IPS DF 4.7 (cell line): Measurements from ENCODE around the gene HID1.
"Not testable (repeated sequence)": the region's sequence is repeated elsewhere in the genome, so short reads cannot be mapped to it uniquely, and the experiment has no call there.

Experiments used
- DNase-seq: peaks from one replicate; pipeline ENCODE4 v3.0.0-alpha.2; 2013; ENCODE audit warnings: low spot score; ENCODE audit errors: extremely low read depth

The HID1 gene, protein sequence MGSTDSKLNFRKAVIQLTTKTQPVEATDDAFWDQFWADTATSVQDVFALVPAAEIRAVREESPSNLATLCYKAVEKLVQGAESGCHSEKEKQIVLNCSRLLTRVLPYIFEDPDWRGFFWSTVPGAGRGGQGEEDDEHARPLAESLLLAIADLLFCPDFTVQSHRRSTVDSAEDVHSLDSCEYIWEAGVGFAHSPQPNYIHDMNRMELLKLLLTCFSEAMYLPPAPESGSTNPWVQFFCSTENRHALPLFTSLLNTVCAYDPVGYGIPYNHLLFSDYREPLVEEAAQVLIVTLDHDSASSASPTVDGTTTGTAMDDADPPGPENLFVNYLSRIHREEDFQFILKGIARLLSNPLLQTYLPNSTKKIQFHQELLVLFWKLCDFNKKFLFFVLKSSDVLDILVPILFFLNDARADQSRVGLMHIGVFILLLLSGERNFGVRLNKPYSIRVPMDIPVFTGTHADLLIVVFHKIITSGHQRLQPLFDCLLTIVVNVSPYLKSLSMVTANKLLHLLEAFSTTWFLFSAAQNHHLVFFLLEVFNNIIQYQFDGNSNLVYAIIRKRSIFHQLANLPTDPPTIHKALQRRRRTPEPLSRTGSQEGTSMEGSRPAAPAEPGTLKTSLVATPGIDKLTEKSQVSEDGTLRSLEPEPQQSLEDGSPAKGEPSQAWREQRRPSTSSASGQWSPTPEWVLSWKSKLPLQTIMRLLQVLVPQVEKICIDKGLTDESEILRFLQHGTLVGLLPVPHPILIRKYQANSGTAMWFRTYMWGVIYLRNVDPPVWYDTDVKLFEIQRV

DNA sequence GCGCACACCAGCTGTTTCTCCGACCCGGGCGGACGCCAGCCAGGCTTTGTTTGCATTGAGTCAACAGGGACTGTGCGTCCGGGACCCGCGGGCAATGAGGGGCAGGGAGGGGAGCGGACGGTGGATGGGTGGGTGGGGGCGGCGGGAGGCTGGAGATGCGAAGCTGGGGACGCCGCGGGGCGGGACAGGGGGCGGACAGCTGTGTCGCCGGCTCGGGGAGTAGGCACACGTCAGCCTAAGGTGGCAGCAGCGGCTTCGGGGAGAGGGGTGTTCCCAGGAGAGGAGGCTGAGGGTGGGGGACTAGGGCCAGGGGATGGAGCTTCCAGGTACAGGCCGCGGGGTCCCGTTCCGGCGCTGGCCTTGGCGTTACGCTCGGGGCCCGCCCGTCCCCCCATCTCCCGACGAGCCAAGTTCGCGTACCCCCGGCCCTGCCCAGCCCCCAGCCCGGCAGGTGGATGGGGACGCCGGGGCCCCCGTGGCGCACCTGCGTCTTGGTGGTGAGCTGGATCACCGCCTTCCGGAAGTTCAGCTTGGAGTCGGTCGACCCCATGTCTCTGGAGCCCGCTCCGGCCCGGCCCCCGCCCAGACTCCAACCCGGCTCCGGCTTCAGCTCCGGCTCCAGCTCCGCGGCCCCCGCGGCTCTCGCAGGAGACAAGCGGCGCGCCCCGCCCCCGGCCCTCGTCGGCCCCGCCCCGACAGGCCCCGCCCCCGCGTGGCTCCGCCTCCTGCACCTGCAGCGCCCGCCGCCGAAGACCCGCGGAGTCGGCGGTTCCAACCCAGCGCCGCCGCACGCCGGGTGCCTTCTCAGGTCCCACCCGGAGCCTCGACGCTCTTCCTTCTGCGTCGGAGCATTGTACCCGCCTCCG, at the start of gene HID1:
Gene HID1, minus strand, starts transcription at position 653 of the 866 bp plus-strand sequence. Its CDS starts 103 bp downstream, at position 550.
- DNase-seq = no peak

DNA sequence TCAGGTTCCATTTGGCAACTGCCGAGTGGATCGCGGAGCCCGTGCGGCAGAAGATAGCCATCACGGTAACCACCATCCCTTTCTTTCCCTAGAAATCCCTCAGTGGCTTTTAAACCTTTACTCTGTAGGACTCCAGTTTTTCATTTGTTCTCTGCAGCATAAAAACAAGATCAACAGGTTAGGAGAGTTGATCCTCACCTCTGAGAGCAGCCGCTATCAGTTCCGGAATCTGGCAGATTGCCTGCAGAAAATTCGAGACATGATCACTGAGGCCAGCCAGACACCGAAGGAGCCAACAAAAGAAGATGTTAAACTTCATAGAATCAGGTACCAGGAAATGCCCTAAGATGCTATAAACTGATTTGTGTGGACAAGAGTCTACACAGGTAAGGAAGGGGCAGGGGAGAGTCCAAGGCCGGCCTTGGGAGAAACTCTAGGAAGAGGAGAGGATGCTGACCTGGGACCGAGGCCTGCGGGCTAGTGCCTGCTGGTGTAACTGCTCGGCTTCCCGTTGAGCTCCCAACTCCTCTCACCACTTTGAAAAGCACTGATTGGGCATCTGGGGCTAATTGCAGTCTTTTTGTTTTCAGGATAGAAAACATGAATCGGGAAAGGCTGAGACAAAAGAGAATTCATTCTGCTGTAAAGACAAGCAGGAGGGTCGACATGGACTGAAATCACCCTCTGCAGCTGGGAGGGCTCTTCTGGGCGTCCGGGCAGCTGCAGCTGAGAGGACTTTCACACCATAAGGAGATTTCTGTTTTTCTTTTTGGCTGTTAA, 48.0 kb upstream of the HID1 start:
- no peak for DNase-seq

DNA sequence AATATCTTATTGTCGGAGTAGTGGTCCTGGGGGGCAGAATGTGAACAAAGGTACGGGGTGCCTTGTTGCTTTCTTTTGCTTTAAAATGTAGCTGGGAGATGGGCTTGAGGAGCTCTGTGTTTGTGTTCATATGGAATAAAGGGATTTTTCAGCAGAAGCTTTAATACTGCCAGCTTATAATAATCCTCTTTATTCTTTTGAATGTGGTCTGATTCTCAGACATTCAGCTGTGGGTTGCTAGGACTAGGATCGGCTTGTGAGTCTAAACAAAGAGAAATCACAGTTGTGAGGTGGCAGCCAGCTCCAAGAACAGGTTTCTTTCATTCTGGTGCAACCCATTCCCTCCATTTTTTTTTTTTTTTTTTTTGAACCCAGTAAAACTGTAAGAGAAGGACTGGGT, 47.2 kb upstream of the HID1 start:
- DNase-seq = no peak

DNA sequence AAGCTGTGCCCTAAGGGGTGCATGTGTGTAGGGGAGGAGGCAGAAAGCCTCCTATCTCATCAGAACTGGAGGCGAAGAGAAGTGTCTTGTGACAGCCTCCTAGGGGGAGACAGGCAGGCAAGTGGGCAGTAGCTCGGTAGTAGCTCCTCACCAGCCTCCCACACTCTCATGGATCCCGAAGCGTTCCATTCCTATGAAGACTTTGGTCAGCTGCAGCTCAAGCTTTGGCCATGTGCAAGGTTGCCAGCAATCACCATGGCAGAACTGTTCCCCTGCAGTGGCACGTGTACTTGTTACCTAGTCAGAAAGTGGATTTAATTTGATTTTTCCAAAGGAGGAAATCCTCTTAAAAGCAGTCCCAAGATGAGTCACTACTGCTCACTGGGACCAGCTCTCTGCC, 46.6 kb upstream of the HID1 start:
- no peak for DNase-seq

DNA sequence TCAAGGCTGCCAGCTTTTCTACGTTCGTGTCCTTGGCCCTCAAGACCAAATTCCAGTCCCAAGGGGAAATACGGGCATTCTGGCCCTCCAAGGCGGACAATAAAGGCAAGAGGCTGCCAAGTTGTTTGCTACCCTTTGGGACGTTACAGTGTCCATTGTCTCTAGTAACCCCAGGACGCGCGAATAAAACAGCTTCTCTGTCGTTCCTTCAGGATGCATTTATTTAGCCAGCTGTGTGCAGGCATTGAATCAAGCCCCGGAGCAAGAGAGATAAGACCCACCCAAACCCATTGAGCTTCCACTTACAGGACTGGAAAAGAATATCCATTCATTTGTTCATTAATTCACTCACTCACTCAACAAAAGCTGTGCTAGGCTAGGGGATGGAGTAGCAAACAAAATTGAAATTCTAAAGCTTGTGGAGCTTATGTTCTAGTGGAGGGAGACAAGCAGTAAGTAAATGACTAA, 40.6 kb upstream of the HID1 start:
- DNase-seq = no peak

DNA sequence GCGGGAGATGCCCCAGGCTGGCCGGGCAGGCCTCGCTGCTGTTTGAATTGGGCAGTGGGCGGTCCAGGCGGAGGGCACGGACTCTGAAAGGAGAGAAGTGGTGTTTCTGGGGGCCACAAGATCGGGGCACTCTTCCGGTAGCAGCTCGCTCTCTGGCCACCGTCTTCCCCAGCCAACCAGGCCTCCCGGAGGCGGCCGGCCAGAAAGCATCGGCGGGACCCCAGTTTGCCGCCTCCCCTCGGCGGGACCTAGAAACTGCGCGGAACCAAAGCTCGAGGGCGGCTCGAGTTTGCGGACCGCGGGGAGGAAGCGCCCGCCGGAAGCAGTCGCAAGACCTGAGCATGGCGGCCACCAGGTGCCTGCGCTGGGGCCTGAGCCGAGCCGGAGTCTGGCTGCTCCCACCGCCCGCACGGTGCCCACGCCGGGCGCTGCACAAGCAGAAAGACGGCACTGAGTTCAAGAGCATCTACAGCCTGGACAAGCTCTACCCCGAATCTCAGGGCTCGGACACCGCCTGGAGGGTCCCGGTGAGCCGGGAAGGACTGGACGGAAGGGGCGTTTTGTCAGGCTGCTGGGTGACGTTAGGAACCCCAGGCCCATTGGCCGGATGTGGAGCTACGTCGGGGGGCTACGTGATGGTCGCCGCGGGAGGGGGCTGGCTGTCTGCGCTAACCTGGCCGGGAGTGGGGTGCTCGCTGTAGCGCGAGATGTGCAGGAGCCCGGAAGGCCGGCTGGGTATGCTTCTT, 40.0 kb upstream of the HID1 start, which contains the start of gene MRPL58:
Gene MRPL58, plus strand, starts transcription at position 325 of the 746 bp plus-strand sequence. Its CDS starts 17 bp downstream, at position 342.
- no peak for DNase-seq

DNA sequence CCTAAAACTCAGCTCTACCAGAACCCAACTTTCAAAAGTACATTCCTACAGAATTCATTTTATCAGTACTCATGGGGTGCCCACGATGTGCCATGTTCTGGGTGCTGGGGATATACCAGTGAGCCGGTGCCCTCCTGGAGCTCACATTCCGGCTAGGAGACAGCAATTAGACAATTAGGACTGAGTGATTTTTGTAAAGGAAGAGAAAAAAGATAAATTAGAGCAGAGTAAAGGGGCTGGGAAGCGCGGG, 39.5 kb upstream of the HID1 start:
- DNase-seq = no peak

DNA sequence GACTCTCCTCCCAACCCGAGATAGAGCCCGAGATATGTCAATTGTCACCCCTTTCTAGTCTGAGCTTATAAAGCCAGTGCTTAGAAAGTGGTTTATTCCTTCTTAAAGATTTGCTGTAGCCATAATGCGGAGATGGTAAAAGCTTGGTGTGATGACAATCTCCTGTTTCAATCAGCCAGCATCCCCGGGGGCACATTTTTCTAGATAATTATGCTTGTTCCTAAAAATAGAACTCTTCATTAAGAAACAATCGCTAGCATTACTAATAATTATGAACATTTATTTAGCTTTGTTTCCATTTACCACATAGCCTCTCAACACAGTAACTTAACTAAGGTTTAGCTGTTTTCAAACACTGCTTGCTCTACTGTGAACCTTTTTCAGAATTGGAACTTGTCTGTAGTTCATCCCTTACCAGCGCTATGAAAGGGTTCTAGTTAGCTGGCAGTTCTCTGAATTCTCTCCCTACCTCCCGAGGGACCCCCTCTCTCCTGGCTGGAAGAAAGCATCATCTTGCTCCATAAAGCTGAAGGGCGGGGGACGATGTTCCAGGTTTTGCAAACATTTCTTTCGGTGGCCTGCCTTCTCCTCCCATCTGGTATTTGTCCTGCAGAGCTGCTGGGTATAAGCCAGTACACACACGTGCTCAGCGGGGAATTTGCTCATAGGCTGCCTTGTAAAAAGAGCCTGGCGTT, 39.0 kb upstream of the HID1 start:
- DNase-seq = no peak

DNA sequence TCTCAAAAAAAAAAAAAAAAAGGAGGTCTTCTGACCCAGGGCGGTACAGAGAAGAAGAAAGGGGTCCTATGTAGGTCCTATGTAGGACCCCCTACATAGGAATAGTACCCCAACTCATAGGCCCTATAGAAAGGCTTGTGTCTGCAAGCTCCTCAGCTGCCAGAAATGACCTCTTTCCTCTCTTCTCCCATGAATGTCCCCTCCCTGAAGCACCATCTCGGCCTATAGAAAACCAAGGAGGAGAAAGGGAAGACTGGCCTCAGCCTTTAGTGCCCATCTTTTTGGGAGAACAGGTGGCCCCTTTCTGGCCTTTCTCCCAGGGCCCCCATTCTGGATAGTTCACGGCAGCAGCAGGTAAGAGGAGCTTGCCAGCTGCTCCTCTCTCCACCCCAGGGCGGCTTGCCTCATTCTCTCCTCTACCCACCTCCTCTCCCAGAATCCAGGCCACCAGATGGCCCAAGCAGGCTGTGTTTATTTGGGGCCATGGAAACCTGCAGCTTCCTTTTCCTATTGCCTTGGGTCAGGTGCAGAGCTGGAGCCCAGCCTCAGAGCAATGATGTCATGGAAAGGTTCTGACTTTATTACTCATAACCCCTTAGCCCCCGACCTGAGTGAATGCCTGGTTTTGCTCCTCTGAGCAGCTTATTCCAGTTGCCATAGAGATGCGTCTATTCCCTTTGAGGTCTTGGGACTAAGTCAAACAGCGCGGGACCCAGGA, 38.3 kb upstream of the HID1 start:
- DNase-seq = no peak

DNA sequence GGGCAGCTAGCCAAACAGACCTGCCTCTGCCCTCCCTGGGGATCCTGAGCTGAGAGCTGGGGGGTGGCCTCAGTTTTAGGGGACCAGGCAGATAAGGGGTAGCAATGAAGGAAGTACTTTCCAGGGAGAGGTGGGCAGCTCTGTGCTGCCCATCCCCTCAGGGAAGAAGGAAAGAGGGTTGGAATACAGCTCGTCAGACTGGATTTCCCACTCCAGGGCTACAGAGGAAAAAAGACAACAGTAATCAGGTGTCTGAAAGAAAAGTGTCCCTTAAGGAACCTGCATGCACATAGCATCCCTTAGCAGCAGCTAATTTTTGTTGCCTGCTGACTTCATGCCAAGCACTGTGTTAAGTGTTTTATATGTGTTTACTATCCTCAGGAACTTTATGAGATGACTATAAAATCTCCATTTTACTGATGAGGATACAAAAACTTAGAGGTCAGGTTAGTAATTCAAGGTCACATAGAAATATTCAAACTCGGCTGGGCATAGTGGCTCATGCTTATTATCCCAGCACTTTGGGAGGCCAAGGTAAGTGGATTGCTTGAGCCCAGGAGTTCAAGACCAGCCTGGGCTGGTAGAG, 36.7 kb upstream of the HID1 start:
- DNase-seq = no peak

DNA sequence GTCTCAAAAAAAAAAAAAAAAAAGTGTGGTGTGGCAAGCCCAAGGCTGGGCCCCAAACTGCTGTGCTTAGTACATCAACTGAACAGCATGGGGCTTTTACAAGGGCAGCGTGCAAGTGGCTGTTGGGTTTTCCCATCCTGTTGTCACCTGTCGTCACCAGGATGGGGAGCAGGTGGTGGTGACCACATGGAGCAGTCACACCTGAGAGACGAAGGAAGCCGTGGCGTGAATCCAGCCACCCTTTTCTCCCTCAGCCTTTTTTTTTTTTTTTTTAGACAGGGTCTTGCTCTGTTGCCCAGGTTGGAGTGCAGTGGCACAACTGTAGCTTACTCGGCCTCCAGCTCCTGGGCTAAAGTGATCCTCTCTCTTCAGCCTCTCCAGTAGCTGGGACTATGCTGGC, 35.8 kb upstream of the HID1 start:
- no peak for DNase-seq

DNA sequence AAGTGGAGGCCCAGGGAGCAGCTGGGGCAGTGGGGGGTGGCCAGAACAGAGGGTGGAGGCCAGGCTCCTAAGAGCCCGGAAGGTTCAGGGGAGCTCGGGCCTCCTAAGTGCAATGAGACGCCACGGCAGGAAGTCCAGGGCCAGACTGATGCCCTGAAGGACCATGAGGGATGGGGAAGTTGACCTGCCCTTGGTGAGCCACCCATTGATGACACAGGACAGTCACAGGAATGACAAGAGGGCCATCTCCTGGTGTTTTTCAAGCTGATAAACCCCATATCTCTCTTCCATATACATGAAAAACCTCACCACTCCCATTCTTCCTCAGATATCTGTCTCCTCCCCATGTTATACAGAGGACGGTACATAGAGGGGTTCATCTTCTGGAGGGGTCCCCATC, 34.1 kb upstream of the HID1 start:
- DNase-seq = no peak

DNA sequence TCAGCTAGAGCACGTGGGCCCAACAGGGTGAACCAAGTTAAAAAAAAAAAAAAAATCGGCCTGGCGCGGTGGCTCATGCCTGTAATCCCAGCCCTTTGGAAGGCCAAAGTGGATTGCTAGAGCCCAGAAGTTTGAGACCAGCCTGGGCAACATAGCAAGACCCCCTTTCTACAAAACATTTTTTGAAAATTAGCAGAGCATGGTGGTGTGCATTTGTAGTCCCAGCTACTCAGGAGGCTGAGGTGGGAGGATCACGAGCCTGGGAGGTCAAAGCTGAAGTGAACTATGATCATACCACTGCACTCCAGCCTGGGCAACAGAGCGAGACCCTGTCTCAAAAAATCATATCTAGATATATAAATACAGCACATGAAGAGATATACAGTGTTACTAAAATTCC, 33.5 kb upstream of the HID1 start:
- DNase-seq = not testable (repeated sequence)

DNA sequence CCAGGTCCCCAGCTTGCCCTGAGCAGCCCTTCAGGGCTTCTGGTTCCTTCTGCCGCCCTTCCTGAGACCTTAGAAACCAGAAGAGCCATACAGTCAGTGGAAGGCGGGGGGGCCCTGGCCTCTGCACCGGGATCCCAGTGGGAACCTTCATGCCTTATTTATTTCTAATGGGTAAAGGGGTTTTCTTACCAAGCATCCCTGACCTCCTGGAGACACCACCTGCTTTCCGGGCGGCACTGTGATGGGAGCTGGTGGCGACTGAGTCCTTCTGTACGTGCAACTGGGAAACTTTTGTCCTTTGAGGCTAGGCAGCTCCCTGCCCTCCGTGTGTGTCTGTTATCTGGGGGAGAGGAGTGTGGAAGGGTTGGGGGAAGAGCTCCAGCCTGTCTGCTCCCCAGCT, 32.7 kb upstream of the HID1 start:
- DNase-seq = no peak

DNA sequence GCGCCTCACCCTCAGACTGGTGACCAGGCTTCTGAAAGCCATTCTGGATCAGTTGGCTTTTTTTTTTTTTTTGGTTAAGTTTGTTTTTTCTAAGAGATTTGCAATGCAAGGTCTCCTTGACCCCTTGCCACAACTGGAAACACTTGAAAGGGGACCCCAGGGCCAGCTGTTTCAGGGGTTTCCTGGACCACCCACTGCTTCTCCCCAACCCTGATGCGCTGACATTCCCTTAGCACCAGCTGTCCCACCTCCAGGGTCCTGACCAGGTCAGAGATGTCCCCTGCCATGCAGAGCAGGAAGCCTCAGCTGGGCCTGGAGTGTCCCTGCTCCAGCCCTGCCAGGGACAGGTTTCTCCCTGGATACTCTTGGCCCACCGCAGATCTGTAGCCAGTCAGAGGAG, 31.8 kb upstream of the HID1 start:
- DNase-seq = no peak

DNA sequence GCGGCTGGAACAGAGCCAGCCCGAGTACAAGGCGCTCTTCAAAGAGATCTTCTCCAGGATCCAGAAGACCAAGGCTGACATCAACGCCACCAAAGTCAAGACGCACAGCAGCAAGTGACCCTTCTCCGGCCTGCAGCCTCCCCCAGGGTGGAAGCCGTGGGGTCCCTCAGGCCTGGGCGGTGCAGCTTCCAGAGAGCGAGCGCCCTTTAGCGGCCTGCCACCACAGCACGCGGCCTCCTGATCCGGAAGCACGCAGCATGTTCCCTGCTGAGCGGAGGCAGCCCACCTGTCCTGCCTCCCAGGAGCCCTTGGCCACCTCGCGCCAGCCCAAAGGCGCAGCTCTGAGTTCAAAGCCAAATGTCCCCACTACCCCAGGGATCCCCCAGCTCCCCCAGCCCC, 31.4 kb upstream of the HID1 start:
- no peak for DNase-seq

DNA sequence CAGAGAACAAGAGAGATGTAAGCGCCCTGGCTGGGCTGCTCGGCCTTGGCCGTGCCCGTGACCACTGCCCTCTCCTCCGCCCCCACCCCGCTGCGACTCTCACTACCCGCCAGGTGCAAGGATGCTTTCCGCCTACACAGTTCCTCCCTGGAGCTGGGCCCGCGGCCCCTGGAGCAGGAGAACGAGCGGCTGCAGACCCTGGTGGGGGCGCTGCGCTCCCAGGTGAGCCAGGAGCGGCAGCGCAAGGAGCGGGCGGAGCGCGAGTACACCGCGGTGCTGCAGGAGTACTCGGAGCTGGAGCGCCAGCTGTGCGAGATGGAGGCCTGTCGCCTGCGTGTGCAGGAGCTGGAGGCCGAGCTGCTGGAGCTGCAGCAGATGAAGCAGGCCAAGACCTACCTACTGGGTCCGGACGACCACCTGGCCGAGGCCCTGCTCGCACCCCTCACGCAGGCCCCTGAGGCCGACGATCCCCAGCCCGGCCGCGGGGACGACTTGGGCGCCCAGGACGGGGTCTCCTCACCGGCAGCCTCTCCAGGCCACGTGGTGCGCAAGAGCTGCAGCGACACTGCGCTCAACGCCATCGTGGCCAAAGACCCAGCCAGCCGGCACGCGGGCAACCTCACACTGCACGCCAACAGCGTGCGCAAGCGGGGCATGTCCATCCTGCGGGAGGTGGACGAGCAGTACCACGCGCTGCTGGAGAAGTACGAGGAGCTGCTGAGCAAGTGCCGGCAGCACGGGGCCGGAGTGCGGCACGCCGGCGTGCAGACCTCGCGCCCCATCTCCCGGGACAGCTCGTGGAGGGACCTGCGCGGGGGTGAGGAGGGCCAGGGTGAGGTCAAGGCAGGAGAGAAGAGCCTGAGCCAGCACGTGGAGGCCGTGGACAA, 30.8 kb upstream of the HID1 start:
- DNase-seq = no peak
